ENCODE data around the gene HBG1. TPM values are rescaled to one million over a fixed set of nuclear protein-coding genes. Genes with fewer than 3 reads are reported as not detected.

Gene HBG1
- total and polyA plus RNA-seq, 2 donors = 0.41 to 612 TPM

- no peaks in the 10 kb centered on the region for H3K9me3 ChIP-seq (ENCODE audit: control insufficient read depth in 2 of 2, insufficient read depth in 1 of 2, low read length in 1 of 2)
- H3K4me1 ChIP-seq (ENCODE audit: control insufficient read depth in 2 of 2, insufficient read depth in 2 of 2, low read length in 2 of 2) = no peaks in the 10 kb centered on the region
- H3K36me3 ChIP-seq (ENCODE audit: control insufficient read depth in 2 of 2, insufficient read depth in 2 of 2, low read length in 1 of 2) = no peaks in the 10 kb centered on the region
- no peak for DNase-seq (ENCODE audit: low read depth in 6 of 9, low spot score in 9 of 9)
- WGBS = 73% methylated on average over 1 of the region's 1 CpG
- H3K27ac ChIP-seq (ENCODE audit: low read depth in 1 of 2, low read length in 1 of 2) = no peak overlapping the region
- no peak overlapping the region for H3K4me3 ChIP-seq (ENCODE audit: low read length in 2 of 2)
- no peaks in the 10 kb centered on the region for H3K27me3 ChIP-seq (ENCODE audit: control insufficient read depth in 2 of 2, insufficient read depth in 1 of 2, low read length in 1 of 2)
These were observed 22.0 kb downstream of the HBG1 start for GRCh38 chr11:5227681-5228080.

- DNase-seq (ENCODE audit: low read depth in 6 of 9, low spot score in 9 of 9) = no peak
- Histone ChIP-seq H3K27me3 (ENCODE audit: control insufficient read depth in 2 of 2, insufficient read depth in 1 of 2, low read length in 1 of 2) (no peaks in the 10 kb centered on the region), H3K27ac (ENCODE audit: low read depth in 1 of 2, low read length in 1 of 2) (no peak within 1 kb of the TSS), H3K4me3 (ENCODE audit: low read length in 2 of 2) (no peak within 1 kb of the TSS), H3K36me3 (ENCODE audit: control insufficient read depth in 2 of 2, insufficient read depth in 2 of 2, low read length in 1 of 2) (no peaks in the 10 kb centered on the region), H3K4me1 (ENCODE audit: control insufficient read depth in 2 of 2, insufficient read depth in 2 of 2, low read length in 2 of 2) (no peaks in the 10 kb centered on the region), H3K9me3 (ENCODE audit: control insufficient read depth in 2 of 2, insufficient read depth in 1 of 2, low read length in 1 of 2) (no peaks in the 10 kb centered on the region)
- WGBS = 97% methylated on average over 3 of the region's 3 CpGs
These were observed 22.8 kb downstream of the HBG1 start, which contains the start of gene HBB for GRCh38 chr11:5226732-5227310. TSS of gene HBB (minus strand) at chr11:5227071. CDS start at chr11:5227021, 50 bp downstream.

GRCh38 chr11:5225480-5225871 is 24.2 kb downstream of the HBG1 start:
- no peaks in the 10 kb centered on the region for H3K36me3 ChIP-seq (ENCODE audit: control insufficient read depth in 2 of 2, insufficient read depth in 2 of 2, low read length in 1 of 2)
- 77% methylated on average over 2 of the region's 2 CpGs for WGBS
- no peaks in the 10 kb centered on the region for H3K27me3 ChIP-seq (ENCODE audit: control insufficient read depth in 2 of 2, insufficient read depth in 1 of 2, low read length in 1 of 2)
- H3K4me1 ChIP-seq (ENCODE audit: control insufficient read depth in 2 of 2, insufficient read depth in 2 of 2, low read length in 2 of 2) = no peaks in the 10 kb centered on the region
- H3K4me3 ChIP-seq (ENCODE audit: low read length in 2 of 2) = no peak overlapping the region
- no peak for DNase-seq (ENCODE audit: low read depth in 6 of 9, low spot score in 9 of 9)
- H3K27ac ChIP-seq (ENCODE audit: low read depth in 1 of 2, low read length in 1 of 2) = no peak overlapping the region
- H3K9me3 ChIP-seq (ENCODE audit: control insufficient read depth in 2 of 2, insufficient read depth in 1 of 2, low read length in 1 of 2) = no peaks in the 10 kb centered on the region

GRCh38 chr11:5224538-5225479 is 24.8 kb downstream of the HBG1 start:
- Histone ChIP-seq H3K4me1 (ENCODE audit: control insufficient read depth in 2 of 2, insufficient read depth in 2 of 2, low read length in 2 of 2) (no peaks in the 10 kb centered on the region), H3K27ac (ENCODE audit: low read depth in 1 of 2, low read length in 1 of 2) (no peak overlapping the region), H3K4me3 (ENCODE audit: low read length in 2 of 2) (no peak overlapping the region), H3K27me3 (ENCODE audit: control insufficient read depth in 2 of 2, insufficient read depth in 1 of 2, low read length in 1 of 2) (no peaks in the 10 kb centered on the region), H3K36me3 (ENCODE audit: control insufficient read depth in 2 of 2, insufficient read depth in 2 of 2, low read length in 1 of 2) (no peaks in the 10 kb centered on the region), H3K9me3 (ENCODE audit: control insufficient read depth in 2 of 2, insufficient read depth in 1 of 2, low read length in 1 of 2) (no peaks in the 10 kb centered on the region)
- DNase-seq (ENCODE audit: low read depth in 6 of 9, low spot score in 9 of 9) = no peak
- WGBS = 80% methylated on average over 6 of the region's 6 CpGs

GRCh38 chr11:5223686-5224085 is 26.0 kb downstream of the HBG1 start:
- no peaks in the 10 kb centered on the region for H3K4me1 ChIP-seq (ENCODE audit: control insufficient read depth in 2 of 2, insufficient read depth in 2 of 2, low read length in 2 of 2)
- 89% methylated on average over 1 of the region's 1 CpG for WGBS
- DNase-seq (ENCODE audit: low read depth in 6 of 9, low spot score in 9 of 9) = no peak

GRCh38 chr11:5223146-5223545 is 26.5 kb downstream of the HBG1 start:
- no peak for DNase-seq (ENCODE audit: low read depth in 6 of 9, low spot score in 9 of 9)
- H3K27ac ChIP-seq (ENCODE audit: low read depth in 1 of 2, low read length in 1 of 2) = no peak overlapping the region
- no peaks in the 10 kb centered on the region for H3K4me1 ChIP-seq (ENCODE audit: control insufficient read depth in 2 of 2, insufficient read depth in 2 of 2, low read length in 2 of 2)
- no peaks in the 10 kb centered on the region for H3K36me3 ChIP-seq (ENCODE audit: control insufficient read depth in 2 of 2, insufficient read depth in 2 of 2, low read length in 1 of 2)
- H3K27me3 ChIP-seq (ENCODE audit: control insufficient read depth in 2 of 2, insufficient read depth in 1 of 2, low read length in 1 of 2) = no peaks in the 10 kb centered on the region
- H3K9me3 ChIP-seq (ENCODE audit: control insufficient read depth in 2 of 2, insufficient read depth in 1 of 2, low read length in 1 of 2) = no peaks in the 10 kb centered on the region
- no peak overlapping the region for H3K4me3 ChIP-seq (ENCODE audit: low read length in 2 of 2)
- WGBS = 97% methylated on average over 6 of the region's 6 CpGs

More at GRCh38 chr11:5223686-5224085, 26.0 kb downstream of the HBG1 start:
- no peak overlapping the region for H3K4me3 ChIP-seq (ENCODE audit: low read length in 2 of 2)
- no peaks in the 10 kb centered on the region for H3K9me3 ChIP-seq (ENCODE audit: control insufficient read depth in 2 of 2, insufficient read depth in 1 of 2, low read length in 1 of 2)
- no peak overlapping the region for H3K27ac ChIP-seq (ENCODE audit: low read depth in 1 of 2, low read length in 1 of 2)
- no peaks in the 10 kb centered on the region for H3K27me3 ChIP-seq (ENCODE audit: control insufficient read depth in 2 of 2, insufficient read depth in 1 of 2, low read length in 1 of 2)
- no peaks in the 10 kb centered on the region for H3K36me3 ChIP-seq (ENCODE audit: control insufficient read depth in 2 of 2, insufficient read depth in 2 of 2, low read length in 1 of 2)

GRCh38 chr11:5210376-5210885 is 39.2 kb downstream of the HBG1 start:
- Histone ChIP-seq H3K27ac (ENCODE audit: low read depth in 1 of 2, low read length in 1 of 2) (no peak overlapping the region), H3K4me3 (ENCODE audit: low read length in 2 of 2) (no peak overlapping the region), H3K27me3 (ENCODE audit: control insufficient read depth in 2 of 2, insufficient read depth in 1 of 2, low read length in 1 of 2) (no peaks in the 10 kb centered on the region), H3K9me3 (ENCODE audit: control insufficient read depth in 2 of 2, insufficient read depth in 1 of 2, low read length in 1 of 2) (no peaks in the 10 kb centered on the region), H3K36me3 (ENCODE audit: control insufficient read depth in 2 of 2, insufficient read depth in 2 of 2, low read length in 1 of 2) (no peaks in the 10 kb centered on the region), H3K4me1 (ENCODE audit: control insufficient read depth in 2 of 2, insufficient read depth in 2 of 2, low read length in 2 of 2) (no peaks in the 10 kb centered on the region)
- DNase-seq (ENCODE audit: low read depth in 6 of 9, low spot score in 9 of 9) = no peak
- 78% methylated on average over 7 of the region's 7 CpGs for WGBS

- no peak for DNase-seq (ENCODE audit: low read depth in 6 of 9, low spot score in 9 of 9)
- 61% methylated on average over 1 of the region's 1 CpG for WGBS
- Histone ChIP-seq H3K4me1 (ENCODE audit: control insufficient read depth in 2 of 2, insufficient read depth in 2 of 2, low read length in 2 of 2) (no peaks in the 10 kb centered on the region), H3K27ac (ENCODE audit: low read depth in 1 of 2, low read length in 1 of 2) (no peak overlapping the region), H3K9me3 (ENCODE audit: control insufficient read depth in 2 of 2, insufficient read depth in 1 of 2, low read length in 1 of 2) (no peaks in the 10 kb centered on the region), H3K27me3 (ENCODE audit: control insufficient read depth in 2 of 2, insufficient read depth in 1 of 2, low read length in 1 of 2) (no peaks in the 10 kb centered on the region), H3K36me3 (ENCODE audit: control insufficient read depth in 2 of 2, insufficient read depth in 2 of 2, low read length in 1 of 2) (no peaks in the 10 kb centered on the region), H3K4me3 (ENCODE audit: low read length in 2 of 2) (no peak overlapping the region)
These were observed 44.9 kb downstream of the HBG1 start for GRCh38 chr11:5204787-5205186.

GRCh38 chr11:5203366-5203765 is 46.3 kb downstream of the HBG1 start:
- no peak for DNase-seq (ENCODE audit: low read depth in 6 of 9, low spot score in 9 of 9)
- H3K4me3 ChIP-seq (ENCODE audit: low read length in 2 of 2) = no peak overlapping the region
- H3K4me1 ChIP-seq (ENCODE audit: control insufficient read depth in 2 of 2, insufficient read depth in 2 of 2, low read length in 2 of 2) = no peaks in the 10 kb centered on the region
- H3K9me3 ChIP-seq (ENCODE audit: control insufficient read depth in 2 of 2, insufficient read depth in 1 of 2, low read length in 1 of 2) = no peaks in the 10 kb centered on the region
- no peaks in the 10 kb centered on the region for H3K36me3 ChIP-seq (ENCODE audit: control insufficient read depth in 2 of 2, insufficient read depth in 2 of 2, low read length in 1 of 2)
- no peaks in the 10 kb centered on the region for H3K27me3 ChIP-seq (ENCODE audit: control insufficient read depth in 2 of 2, insufficient read depth in 1 of 2, low read length in 1 of 2)
- no peak overlapping the region for H3K27ac ChIP-seq (ENCODE audit: low read depth in 1 of 2, low read length in 1 of 2)
- 92% methylated on average over 2 of the region's 2 CpGs for WGBS
